ENCODE measurements around the gene FHIT.

GRCh38 chr3:59832702-59833101 lies 1418.5 kb downstream of the FHIT start:
- no peak for TF ChIP-seq POLR2AphosphoS5 (IDR thresholded peaks at IDR 0.05)
- TF ChIP-seq, protein P1, sequence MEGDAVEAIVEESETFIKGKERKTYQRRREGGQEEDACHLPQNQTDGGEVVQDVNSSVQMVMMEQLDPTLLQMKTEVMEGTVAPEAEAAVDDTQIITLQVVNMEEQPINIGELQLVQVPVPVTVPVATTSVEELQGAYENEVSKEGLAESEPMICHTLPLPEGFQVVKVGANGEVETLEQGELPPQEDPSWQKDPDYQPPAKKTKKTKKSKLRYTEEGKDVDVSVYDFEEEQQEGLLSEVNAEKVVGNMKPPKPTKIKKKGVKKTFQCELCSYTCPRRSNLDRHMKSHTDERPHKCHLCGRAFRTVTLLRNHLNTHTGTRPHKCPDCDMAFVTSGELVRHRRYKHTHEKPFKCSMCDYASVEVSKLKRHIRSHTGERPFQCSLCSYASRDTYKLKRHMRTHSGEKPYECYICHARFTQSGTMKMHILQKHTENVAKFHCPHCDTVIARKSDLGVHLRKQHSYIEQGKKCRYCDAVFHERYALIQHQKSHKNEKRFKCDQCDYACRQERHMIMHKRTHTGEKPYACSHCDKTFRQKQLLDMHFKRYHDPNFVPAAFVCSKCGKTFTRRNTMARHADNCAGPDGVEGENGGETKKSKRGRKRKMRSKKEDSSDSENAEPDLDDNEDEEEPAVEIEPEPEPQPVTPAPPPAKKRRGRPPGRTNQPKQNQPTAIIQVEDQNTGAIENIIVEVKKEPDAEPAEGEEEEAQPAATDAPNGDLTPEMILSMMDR (IDR thresholded peaks at IDR 0.05): no peak
- TF ChIP-seq POLR2A (IDR thresholded peaks at IDR 0.05): no peak
- TF ChIP-seq EP300 (IDR thresholded peaks at IDR 0.05): no peak
